ENCODE measurements around the gene KRR1.
A peak's percentile ranks its signal among the peaks of the same experiment; 100 is the strongest.

- TF ChIP-seq EP300 (IDR thresholded peaks at IDR 0.05; ENCODE audit: low read depth): no peak
- TF ChIP-seq CTCF (IDR thresholded peaks at IDR 0.05): peak; percentile 29 to 53 (median 38)
- TF ChIP-seq POLR2A (IDR thresholded peaks at IDR 0.05): no peak
- TF ChIP-seq POLR2AphosphoS5 (IDR thresholded peaks at IDR 0.05): no peak
Observed at GRCh38 chr12:75505706-75506312, 5.6 kb downstream of the KRR1 start.
